Astrocyte of the cerebellum (primary cell): ENCODE measurements around the gene CSKMT.

ENCODE experiments used
- DNase-seq: peaks from one replicate; pipeline ENCODE4 v3.0.0-alpha.2; 2011; ENCODE audit warnings: low read depth
- H3K4me3 ChIP-seq: 2 replicates; pipeline ENCODE4 v1.5.1; 2011; ENCODE audit warnings: mild to moderate bottlenecking, low read depth, low read length, moderate library complexity
- in situ Hi-C: cut with HindIII; loops from 2 replicates; pipeline ENCODE4 v1.10.0; 2017; ENCODE audit warnings: low sequenced_read_pairs
- TF ChIP-seq, protein P1 (sequence below): IDR thresholded peaks from 2 replicates; pipeline ENCODE4 v1.5.1; 2012; ENCODE audit warnings: low read length, low read depth, moderate library complexity, mild to moderate bottlenecking; ENCODE audit errors: missing control alignments

CSKMT gene

DNA sequence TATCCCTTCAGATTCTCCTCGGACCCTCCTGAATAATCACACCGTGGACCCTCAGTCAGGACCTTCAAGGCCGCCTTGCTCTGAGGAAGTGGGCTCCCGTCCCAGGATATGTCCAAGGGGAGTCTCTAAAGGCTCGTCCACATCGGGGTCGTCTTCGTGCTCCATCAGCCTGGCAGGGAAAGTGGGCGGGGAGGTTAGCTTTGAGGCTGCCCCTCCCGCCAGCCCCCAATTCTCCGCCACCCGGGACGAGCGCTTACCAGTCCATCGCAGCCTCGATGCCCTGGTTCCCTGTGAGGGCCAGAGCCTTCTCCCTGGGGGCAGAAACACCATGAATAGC is 13.3 kb downstream of the CSKMT start:
- H3K4me3 ChIP-seq, result peak overlapping the region; percentile 80
- TF ChIP-seq, protein P1, sequence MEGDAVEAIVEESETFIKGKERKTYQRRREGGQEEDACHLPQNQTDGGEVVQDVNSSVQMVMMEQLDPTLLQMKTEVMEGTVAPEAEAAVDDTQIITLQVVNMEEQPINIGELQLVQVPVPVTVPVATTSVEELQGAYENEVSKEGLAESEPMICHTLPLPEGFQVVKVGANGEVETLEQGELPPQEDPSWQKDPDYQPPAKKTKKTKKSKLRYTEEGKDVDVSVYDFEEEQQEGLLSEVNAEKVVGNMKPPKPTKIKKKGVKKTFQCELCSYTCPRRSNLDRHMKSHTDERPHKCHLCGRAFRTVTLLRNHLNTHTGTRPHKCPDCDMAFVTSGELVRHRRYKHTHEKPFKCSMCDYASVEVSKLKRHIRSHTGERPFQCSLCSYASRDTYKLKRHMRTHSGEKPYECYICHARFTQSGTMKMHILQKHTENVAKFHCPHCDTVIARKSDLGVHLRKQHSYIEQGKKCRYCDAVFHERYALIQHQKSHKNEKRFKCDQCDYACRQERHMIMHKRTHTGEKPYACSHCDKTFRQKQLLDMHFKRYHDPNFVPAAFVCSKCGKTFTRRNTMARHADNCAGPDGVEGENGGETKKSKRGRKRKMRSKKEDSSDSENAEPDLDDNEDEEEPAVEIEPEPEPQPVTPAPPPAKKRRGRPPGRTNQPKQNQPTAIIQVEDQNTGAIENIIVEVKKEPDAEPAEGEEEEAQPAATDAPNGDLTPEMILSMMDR, result no peak
- in situ Hi-C loops, result no loop called here
- DNase-seq, result no peak

DNA sequence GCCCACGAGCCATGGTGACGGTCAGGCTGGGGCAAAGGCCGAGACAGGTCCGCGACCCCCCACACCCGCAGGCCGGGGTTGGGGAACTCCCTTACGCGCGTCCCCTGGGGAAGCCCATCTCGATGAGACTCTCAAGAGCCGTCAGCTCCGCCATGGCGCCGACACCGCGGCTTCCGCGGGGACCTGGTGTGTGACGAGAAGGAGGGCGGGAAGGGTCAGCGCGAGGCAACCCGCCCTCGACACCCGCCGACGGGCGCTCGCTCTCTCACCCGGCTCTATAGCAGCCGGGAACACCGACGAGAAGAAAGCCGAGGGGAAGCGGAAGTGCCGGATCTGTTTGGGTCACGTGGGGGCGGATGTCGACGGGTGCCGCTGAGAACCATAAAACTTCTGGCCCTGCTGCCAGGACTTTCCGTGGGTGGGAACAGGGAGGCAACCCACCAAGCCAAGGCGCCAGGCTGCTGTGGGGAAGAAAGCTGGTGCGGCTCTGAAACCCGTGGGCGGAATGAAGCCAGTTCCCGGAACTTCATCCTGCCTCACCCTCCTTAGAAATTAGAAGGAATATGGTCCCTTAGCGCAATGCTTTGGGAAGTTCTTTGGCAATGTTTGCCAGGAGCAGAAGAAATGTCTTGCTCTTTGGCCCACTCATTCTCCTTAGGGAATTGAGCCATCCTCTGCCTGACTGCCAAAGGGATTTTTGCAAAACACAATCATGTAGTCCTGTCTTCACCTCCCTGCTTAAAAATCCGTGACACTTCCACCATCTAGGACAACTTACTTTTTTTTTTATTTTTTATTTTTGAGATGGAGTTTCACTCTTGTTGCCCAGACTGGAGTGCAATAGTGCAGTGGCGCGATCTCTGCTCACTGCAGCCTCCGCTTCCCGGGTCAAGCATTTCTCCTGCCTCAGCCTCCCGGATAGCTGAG is 13.9 kb downstream of the CSKMT start, which contains the start of gene UBXN1:
UBXN1 (minus strand) TSS at position 304 of the 927 bp plus-strand sequence; CDS start at position 154, 150 bp downstream.
- in situ Hi-C loops, result no loop called here
- TF ChIP-seq, protein P1, result no peak
- peak within 1 kb of the TSS; percentile 80 for H3K4me3 ChIP-seq
- peak; percentile 67 for DNase-seq

DNA sequence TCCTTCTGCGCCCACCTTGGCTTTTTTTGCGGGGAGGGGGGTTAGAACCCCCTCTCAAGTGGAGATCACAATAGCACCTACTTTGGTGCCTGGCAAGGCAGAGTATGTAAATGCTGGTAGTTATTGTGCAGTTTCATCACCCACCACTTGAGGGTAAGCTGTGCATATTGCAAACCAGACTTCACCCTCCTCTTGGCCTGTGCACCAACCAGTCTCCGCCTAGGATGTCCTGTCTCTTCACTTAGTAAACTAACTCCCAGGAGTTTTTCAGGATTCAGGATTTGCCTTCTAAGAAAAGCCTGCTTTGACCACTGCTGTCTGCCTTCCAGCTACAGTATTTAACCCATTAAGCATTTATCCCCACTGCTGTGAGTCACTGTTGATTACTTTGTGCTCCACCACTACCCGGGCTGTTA is 15.7 kb downstream of the CSKMT start:
- in situ Hi-C loops, result no loop called here
- H3K4me3 ChIP-seq, result no peak overlapping the region

DNA sequence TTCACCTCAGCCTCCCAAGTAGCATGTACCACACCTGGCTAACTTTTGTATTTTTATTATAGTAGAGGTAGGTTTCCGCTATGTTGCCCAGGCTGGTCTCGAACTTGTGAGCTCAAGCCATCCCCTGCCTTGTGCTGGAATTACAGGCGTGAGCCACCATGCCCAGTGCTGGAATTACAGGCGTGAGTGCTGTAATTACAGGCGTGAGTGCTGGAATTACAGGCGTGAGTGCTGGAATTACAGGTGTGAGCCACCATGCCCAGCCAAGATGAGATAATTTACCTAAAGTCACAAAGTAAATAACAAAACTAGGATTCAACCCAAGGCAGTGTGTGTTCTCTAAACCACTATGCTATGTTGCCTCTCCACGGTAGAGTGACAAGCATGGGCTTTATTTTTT is 17.4 kb downstream of the CSKMT start:
- H3K4me3 ChIP-seq, result no peak overlapping the region
- TF ChIP-seq, protein P1, result no peak
- in situ Hi-C loops, result no loop called here

More for the DNA sequence above, 15.7 kb downstream of the CSKMT start:
- DNase-seq, result peak; percentile 57
- TF ChIP-seq, protein P1, result peak; percentile 66

DNA sequence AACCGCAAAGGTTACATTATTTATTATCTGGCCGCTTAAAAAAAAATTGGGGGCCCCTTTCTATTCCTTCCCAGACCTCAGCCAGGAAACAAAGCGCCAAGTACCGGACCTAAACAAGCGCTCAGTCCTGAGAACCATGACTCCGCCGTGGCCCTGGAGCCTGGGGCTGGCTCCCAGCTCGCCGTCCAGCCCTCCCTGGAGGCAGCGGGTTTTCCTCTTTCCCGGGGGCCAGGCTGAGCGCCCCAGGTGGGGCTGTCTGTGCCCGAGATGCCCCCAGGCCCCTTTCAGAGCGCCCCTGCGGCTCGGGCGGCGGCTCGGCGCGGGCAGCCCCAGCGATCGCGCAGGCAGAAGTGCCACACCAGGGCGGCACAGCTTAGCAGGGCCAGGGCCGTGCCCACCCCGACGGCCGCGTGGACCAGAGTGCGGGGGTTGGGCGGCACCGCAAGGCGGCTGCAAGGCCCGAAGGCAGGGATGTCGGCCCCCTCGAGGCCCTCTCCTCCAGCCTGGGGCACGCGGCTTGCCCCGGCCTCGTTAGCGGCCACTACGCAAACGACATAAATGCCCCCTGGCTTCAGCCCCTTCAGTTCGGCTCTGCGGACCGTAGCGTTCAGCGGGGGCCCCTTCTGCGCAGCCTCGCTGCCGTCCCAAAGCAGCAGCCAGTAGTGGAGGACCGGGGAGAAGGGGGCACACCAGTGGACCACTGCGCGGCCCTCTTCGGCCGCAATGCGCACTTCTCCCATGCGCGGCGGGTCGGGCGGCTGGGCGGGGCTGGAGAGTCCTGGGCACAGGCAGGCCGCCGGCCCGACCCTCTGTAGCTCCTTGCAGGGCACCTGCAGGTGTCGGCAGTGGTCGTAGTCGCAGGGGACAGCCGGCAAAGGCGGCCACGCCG is 22.6 kb downstream of the CSKMT start:
- no peak overlapping the region for H3K4me3 ChIP-seq
- in situ Hi-C loops, result no loop called here
- no peak for DNase-seq
- TF ChIP-seq, protein P1, result no peak

More for the DNA sequence above, 17.4 kb downstream of the CSKMT start:
- no peak for DNase-seq

DNA sequence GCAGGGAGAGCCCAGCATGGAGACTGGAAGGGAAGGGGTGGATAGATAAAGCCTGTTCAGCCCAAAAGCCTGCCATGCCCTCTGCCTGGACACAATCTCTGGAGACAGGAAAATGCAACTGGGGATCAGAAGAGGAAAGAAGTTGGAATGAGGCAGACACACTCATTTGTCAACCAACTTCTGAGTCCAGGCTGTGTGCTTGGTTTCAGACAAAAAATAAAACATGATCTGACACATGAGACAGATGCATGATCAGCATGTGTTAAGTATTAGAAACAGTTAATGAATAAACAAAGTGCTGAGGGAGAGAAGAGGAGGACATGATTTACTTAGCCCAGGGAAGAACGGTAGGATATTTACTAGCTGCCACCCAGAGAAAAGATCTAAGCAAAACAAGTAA is 23.4 kb downstream of the CSKMT start:
- in situ Hi-C loops, result no loop called here
- H3K4me3 ChIP-seq, result no peak overlapping the region
- no peak for DNase-seq
- TF ChIP-seq, protein P1, result no peak
